Activated naive CD8-positive, alpha-beta T cell treated with anti-CD3 and anti-CD28 coated beads for 36 hours (primary cell): Measurements from ENCODE around the gene KRTAP19-5. TPM values are rescaled to one million over a fixed set of nuclear protein-coding genes. Genes with fewer than 3 reads are reported as not detected.

Experiments
- total RNA-seq, 2 experiments: library from RNA; stranded (reverse); gene quantifications; one replicate each; pipeline ENCODE4 v1.2.3, GENCODE V29; 2021

Gene KRTAP19-5
- total RNA-seq, 2 experiments from 2014 or later: not detected

Other genes with a start within 250 kb of the KRTAP19-5 start
- not detected for gene KRTAP24-1, start 219.2 kb downstream of the KRTAP19-5 start, total RNA-seq
- not detected for gene KRTAP25-1, start 212.6 kb downstream of the KRTAP19-5 start, total RNA-seq
- not detected for gene KRTAP26-1, start 181.8 kb downstream of the KRTAP19-5 start, total RNA-seq
- not detected for gene KRTAP27-1, start 164.4 kb downstream of the KRTAP19-5 start, total RNA-seq
- gene KRTAP23-1, start 153.5 kb downstream of the KRTAP19-5 start, total RNA-seq: not detected
- not detected for gene KRTAP13-2, start 129.9 kb downstream of the KRTAP19-5 start, total RNA-seq
- not detected for gene KRTAP13-1, start 106.1 kb downstream of the KRTAP19-5 start, total RNA-seq
- not detected for gene KRTAP13-3, start 76.2 kb downstream of the KRTAP19-5 start, total RNA-seq
- not detected for gene KRTAP13-4, start 71.9 kb downstream of the KRTAP19-5 start, total RNA-seq
- not detected for gene KRTAP15-1, start 61.9 kb downstream of the KRTAP19-5 start, total RNA-seq
- gene KRTAP19-1, start 21.8 kb downstream of the KRTAP19-5 start, total RNA-seq: not detected
- gene KRTAP19-2, start 14.7 kb downstream of the KRTAP19-5 start, total RNA-seq: not detected
- gene KRTAP19-3, start 10.1 kb downstream of the KRTAP19-5 start, total RNA-seq: not detected
- not detected for gene KRTAP19-4, start 5.0 kb downstream of the KRTAP19-5 start, total RNA-seq
- not detected for gene KRTAP19-6, start 39.7 kb upstream of the KRTAP19-5 start, total RNA-seq
- not detected for gene KRTAP19-7, start 59.2 kb upstream of the KRTAP19-5 start, total RNA-seq
- not detected for gene KRTAP22-2, start 88.3 kb upstream of the KRTAP19-5 start, total RNA-seq
- gene KRTAP6-3, start 90.3 kb upstream of the KRTAP19-5 start, total RNA-seq: not detected
- not detected for gene KRTAP6-2, start 96.8 kb upstream of the KRTAP19-5 start, total RNA-seq
- gene KRTAP22-1, start 98.9 kb upstream of the KRTAP19-5 start, total RNA-seq: not detected
- gene KRTAP6-1, start 111.8 kb upstream of the KRTAP19-5 start, total RNA-seq: not detected
- gene KRTAP20-1, start 114.3 kb upstream of the KRTAP19-5 start, total RNA-seq: not detected
- not detected for gene KRTAP20-4, start 118.5 kb upstream of the KRTAP19-5 start, total RNA-seq
- not detected for gene KRTAP20-2, start 133.1 kb upstream of the KRTAP19-5 start, total RNA-seq
- gene KRTAP20-3, start 140.7 kb upstream of the KRTAP19-5 start, total RNA-seq: not detected
- not detected for gene KRTAP21-3, start 216.6 kb upstream of the KRTAP19-5 start, total RNA-seq
- not detected for gene KRTAP21-2, start 245.1 kb upstream of the KRTAP19-5 start, total RNA-seq